ENCODE results near the gene ABRACL.
A peak's percentile ranks its signal among the peaks of the same experiment; 100 is the strongest.

DNA sequence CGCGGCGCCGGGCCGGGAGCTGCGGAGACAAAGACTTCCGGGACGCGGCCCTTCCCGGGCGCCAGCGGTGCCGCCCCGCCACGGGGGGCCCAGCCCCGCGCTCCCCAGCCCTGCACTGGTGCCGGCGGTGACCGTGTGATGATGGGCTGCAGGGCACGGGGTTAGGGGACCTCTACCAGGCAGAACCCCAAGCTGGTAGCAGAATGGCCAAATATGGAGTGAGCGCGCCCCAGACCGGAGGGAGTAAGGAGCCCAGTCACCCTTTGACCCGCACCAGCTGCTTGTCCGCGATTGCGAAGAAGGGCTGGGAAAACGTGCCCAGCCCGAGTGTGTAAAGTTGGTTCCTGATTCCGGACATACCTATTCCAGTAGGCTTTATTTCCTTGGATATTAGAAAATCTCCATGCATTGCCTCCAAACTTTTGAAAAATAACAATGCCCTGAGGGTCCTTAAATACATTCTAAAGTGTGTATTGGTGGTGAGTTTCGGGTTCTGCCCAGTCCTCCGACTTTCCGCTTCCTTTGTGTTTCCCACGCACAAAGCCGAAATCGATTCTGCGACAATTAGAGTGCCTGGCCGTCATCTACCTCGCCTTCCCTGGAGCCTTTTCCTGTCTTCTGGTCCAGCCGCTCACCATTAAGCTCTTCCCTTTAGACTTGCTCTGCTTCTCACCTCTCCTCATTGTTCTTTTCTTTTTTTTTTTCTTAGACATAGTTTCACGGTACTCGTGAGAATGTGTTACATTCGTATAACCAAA lies 1.1 kb downstream of the ABRACL start:
- TF ChIP-seq, protein P1, sequence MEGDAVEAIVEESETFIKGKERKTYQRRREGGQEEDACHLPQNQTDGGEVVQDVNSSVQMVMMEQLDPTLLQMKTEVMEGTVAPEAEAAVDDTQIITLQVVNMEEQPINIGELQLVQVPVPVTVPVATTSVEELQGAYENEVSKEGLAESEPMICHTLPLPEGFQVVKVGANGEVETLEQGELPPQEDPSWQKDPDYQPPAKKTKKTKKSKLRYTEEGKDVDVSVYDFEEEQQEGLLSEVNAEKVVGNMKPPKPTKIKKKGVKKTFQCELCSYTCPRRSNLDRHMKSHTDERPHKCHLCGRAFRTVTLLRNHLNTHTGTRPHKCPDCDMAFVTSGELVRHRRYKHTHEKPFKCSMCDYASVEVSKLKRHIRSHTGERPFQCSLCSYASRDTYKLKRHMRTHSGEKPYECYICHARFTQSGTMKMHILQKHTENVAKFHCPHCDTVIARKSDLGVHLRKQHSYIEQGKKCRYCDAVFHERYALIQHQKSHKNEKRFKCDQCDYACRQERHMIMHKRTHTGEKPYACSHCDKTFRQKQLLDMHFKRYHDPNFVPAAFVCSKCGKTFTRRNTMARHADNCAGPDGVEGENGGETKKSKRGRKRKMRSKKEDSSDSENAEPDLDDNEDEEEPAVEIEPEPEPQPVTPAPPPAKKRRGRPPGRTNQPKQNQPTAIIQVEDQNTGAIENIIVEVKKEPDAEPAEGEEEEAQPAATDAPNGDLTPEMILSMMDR (IDR thresholded peaks at IDR 0.05; ENCODE audit: low read depth, low read length), result no peak
- no peak for TF ChIP-seq POLR2A (IDR thresholded peaks at IDR 0.05; ENCODE audit: extremely low read depth, insufficient read length)
- TF ChIP-seq, protein P2, sequence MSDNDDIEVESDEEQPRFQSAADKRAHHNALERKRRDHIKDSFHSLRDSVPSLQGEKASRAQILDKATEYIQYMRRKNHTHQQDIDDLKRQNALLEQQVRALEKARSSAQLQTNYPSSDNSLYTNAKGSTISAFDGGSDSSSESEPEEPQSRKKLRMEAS (IDR thresholded peaks at IDR 0.05; ENCODE audit: low read depth, low read length), result peak; percentile 46; the same call in 1 of the 2 replicates
